Suprapubic skin (tissue), 4 donors: ENCODE measurements around the gene ITGAE. TPM values are rescaled to one million over a fixed set of nuclear protein-coding genes. Genes with fewer than 3 reads are reported as not detected.

ENCODE experiments used
- DNase-seq, 2 donors: peaks; one replicate each; pipeline ENCODE4 v3.0.0-alpha.2; 2019; ENCODE audit warnings: low spot score in 2 of 2
- H3K27ac ChIP-seq: fragments of 200-600 bp; sonication (generic); one replicate; pipeline ENCODE4 v1.5.1; 2019
- H3K27me3 ChIP-seq: fragments of 200-600 bp; sonication (generic); one replicate; pipeline ENCODE4 v1.5.1; 2019
- H3K36me3 ChIP-seq: fragments of 200-600 bp; sonication (generic); one replicate; pipeline ENCODE4 v1.5.1; 2019
- H3K4me1 ChIP-seq: fragments of 200-600 bp; sonication (generic); one replicate; pipeline ENCODE4 v1.5.1; 2019
- H3K4me3 ChIP-seq: fragments of 200-600 bp; sonication (generic); one replicate; pipeline ENCODE4 v1.5.1; 2019; ENCODE audit warnings: mild to moderate bottlenecking
- H3K9me3 ChIP-seq: fragments of 200-600 bp; sonication (generic); one replicate; pipeline ENCODE4 v1.5.1; 2019
- EP300 ChIP-seq: sonication (generic); formaldehyde crosslinking; IDR thresholded peaks from one replicate; pipeline ENCODE4 v1.6.1; 2017; ENCODE audit warnings: antibody characterized with exemption
- POLR2A ChIP-seq, 2 donors: fragments of 450-650 bp; IDR thresholded peaks; one replicate each; pipeline ENCODE4 v1.6.1; 2017; ENCODE audit warnings: antibody characterized with exemption in 2 of 2, mild to moderate bottlenecking in 2 of 2, moderate library complexity in 2 of 2
- POLR2AphosphoS5 ChIP-seq, 3 donors: sonication (generic); formaldehyde crosslinking; IDR thresholded peaks; one replicate each; pipeline ENCODE4 v1.6.1; 2017; ENCODE audit warnings: antibody characterized with exemption in 3 of 3
- WGBS: methylation state at CpG from one replicate; pipeline ENCODE4 v1.1.5; 2018; 5-methylcytosine and 5-hydroxymethylcytosine counted together
- total RNA-seq, 4 donors: library from RNA; depleted of rRNA; stranded (reverse); fragments of >200 nt; gene quantifications; one replicate each; pipeline ENCODE4 v1.1.0, GENCODE V29; 2016
- TF ChIP-seq, protein P1 (sequence below), 2 donors: fragments of 200-600 bp in 1 of 2; fragments of 450-650 bp in 1 of 2; sonication (generic) in 1 of 2; IDR thresholded peaks; one replicate each; pipeline ENCODE4 v1.5.1; 2016 to 2019; ENCODE audit warnings: antibody characterized with exemption in 2 of 2, mild to moderate bottlenecking in 1 of 2, moderate library complexity in 1 of 2

ITGAE gene
- total RNA-seq, 4 donors from 2014 or later = 14.0 to 20.7 (median 14.4) TPM

DNA sequence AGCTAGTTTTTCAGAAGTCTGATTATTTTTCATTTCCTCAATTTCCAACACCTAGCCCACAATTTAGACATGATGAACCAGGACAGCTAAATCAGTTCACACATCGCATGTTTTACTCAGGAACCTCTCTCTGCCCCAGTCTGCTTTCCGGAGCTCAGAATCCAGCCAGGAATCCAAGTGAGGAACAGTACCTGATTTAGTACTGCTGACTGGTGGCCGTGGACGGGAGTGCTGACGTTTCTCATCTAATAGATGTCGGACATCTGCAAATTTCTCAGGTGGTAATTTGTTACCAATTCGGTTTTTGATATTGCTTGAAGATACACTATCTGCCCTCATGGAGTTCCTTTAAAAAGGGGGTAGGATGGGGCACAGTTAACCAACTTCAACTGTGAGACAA, 14.9 kb upstream of the ITGAE start:
- no peak for DNase-seq
- WGBS = 65% methylated on average over 7 of the region's 7 CpGs
- TF ChIP-seq EP300 (no peak), POLR2AphosphoS5 (IDR thresholded peaks at IDR 0.05) (no peak), POLR2A (IDR thresholded peaks at IDR 0.05) (no peak)
- TF ChIP-seq, protein P1, sequence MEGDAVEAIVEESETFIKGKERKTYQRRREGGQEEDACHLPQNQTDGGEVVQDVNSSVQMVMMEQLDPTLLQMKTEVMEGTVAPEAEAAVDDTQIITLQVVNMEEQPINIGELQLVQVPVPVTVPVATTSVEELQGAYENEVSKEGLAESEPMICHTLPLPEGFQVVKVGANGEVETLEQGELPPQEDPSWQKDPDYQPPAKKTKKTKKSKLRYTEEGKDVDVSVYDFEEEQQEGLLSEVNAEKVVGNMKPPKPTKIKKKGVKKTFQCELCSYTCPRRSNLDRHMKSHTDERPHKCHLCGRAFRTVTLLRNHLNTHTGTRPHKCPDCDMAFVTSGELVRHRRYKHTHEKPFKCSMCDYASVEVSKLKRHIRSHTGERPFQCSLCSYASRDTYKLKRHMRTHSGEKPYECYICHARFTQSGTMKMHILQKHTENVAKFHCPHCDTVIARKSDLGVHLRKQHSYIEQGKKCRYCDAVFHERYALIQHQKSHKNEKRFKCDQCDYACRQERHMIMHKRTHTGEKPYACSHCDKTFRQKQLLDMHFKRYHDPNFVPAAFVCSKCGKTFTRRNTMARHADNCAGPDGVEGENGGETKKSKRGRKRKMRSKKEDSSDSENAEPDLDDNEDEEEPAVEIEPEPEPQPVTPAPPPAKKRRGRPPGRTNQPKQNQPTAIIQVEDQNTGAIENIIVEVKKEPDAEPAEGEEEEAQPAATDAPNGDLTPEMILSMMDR (IDR thresholded peaks at IDR 0.05) = no peak

DNA sequence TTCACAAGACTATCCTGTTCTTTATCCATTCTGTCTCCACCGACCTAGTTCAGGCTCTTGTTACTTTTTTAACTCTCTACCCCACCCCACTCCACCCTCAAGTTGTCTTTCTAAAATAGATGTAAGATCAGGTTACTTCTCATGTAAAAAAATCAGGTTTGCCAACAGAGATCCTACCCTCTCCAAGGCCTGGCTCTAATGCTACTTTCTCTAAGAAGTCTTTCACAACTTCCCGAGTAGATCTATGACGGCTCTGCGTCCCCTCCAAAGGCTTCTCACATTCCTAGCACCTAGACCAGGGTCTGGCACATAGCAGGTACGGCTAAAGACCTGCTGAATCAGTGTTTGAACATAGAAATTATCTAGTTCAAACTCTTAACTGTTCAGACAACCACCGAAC, 14.1 kb upstream of the ITGAE start:
- no peak for DNase-seq
- TF ChIP-seq POLR2A (IDR thresholded peaks at IDR 0.05) (no peak), EP300 (no peak), POLR2AphosphoS5 (IDR thresholded peaks at IDR 0.05) (no peak)
- TF ChIP-seq, protein P1 (IDR thresholded peaks at IDR 0.05) = no peak
- peaks cover 100% of the 10 kb centered on the region for H3K36me3 ChIP-seq
- H3K4me1 ChIP-seq = no peaks in the 10 kb centered on the region
- WGBS = 75% methylated on average over 6 of the region's 6 CpGs
- H3K27ac ChIP-seq = no peak overlapping the region
- no peaks in the 10 kb centered on the region for H3K9me3 ChIP-seq
- no peaks in the 10 kb centered on the region for H3K27me3 ChIP-seq
- no peak overlapping the region for H3K4me3 ChIP-seq

More for the DNA sequence above, 14.9 kb upstream of the ITGAE start:
- Histone ChIP-seq H3K27ac (no peak overlapping the region), H3K9me3 (no peaks in the 10 kb centered on the region), H3K4me1 (no peaks in the 10 kb centered on the region), H3K4me3 (no peak overlapping the region), H3K36me3 (peaks cover 100% of the 10 kb centered on the region), H3K27me3 (no peaks in the 10 kb centered on the region)

DNA sequence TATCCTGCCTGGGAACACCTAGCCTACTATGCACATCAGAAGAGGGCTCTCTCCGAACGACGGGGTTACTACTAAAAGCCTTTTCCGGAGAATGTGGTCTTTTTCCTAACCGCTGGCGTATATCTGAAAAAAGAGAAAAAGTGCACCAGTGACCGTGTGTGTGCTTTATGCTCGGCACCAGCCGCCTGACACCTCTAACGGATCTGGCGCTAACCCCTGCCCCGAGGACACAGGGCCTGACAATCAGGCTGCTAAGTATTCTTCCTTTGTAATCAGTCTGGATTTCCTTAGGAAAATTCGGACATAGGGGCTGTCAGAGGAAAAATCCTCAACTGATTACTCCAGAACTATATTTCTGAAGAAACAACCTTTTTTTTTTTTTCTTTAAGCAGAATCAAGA, 13.4 kb upstream of the ITGAE start:
- H3K4me3 ChIP-seq = no peak overlapping the region
- H3K27me3 ChIP-seq = no peaks in the 10 kb centered on the region
- H3K36me3 ChIP-seq = peaks cover 98% of the 10 kb centered on the region
- 88% methylated on average over 13 of the region's 13 CpGs for WGBS
- H3K4me1 ChIP-seq = no peaks in the 10 kb centered on the region
- DNase-seq = no peak
- TF ChIP-seq EP300 (no peak), POLR2AphosphoS5 (IDR thresholded peaks at IDR 0.05) (no peak), POLR2A (IDR thresholded peaks at IDR 0.05) (no peak)
- TF ChIP-seq, protein P1 (IDR thresholded peaks at IDR 0.05) = no peak
- H3K9me3 ChIP-seq = no peaks in the 10 kb centered on the region
- no peak overlapping the region for H3K27ac ChIP-seq

DNA sequence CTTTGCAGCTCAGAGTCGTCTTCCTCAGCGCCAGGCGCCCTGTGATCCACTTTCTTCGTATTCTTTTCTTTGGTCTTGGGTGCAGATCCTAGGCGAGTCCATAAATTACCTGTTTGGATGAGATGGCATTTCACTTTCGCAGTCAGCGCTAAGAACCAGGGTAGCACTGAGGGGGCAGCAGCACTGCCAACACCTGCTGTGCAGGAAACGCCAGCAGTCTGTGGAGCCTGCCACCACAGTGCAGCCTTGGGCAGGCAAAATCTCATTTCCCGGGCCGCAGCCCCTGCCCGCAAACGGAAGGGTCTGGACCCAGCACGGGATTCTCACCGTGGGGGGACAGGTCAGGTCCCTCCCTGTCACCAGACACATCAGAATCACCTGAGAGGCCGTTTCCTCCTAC, 12.2 kb upstream of the ITGAE start:
- H3K36me3 ChIP-seq = peaks cover 96% of the 10 kb centered on the region
- H3K27ac ChIP-seq = peak overlapping the region; percentile 22
- no peaks in the 10 kb centered on the region for H3K9me3 ChIP-seq
- DNase-seq = no peak
- no peaks in the 10 kb centered on the region for H3K4me1 ChIP-seq
- no peak overlapping the region for H3K4me3 ChIP-seq
- H3K27me3 ChIP-seq = no peaks in the 10 kb centered on the region
- WGBS = 70% methylated on average over 12 of the region's 15 CpGs
- TF ChIP-seq EP300 (no peak), POLR2AphosphoS5 (IDR thresholded peaks at IDR 0.05) (no peak), POLR2A (IDR thresholded peaks at IDR 0.05) (no peak)
- TF ChIP-seq, protein P1 (IDR thresholded peaks at IDR 0.05) = no peak

DNA sequence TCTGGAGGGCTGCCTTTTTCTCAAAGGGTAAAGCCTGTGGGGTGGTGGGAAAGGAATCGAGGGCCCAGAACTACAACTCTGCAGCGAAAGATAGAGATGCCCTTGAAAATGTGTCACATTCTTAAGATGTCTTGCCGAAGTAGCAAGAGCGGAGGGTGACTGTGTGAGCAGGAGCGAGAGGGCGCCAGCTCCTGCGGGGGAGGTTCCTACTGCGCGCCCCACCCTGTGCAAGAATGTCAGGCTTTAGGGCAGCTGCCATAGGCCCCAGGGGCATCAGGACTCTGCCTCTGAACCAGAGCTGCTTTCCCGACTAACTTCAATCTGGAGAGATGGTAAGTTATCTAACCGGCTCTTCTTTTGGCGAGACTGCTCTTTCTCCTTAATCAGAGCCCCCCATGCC, 11.8 kb upstream of the ITGAE start:
- DNase-seq = no peak
- TF ChIP-seq POLR2AphosphoS5 (IDR thresholded peaks at IDR 0.05) = no peak
- no peak for TF ChIP-seq EP300
- no peak for TF ChIP-seq POLR2A (IDR thresholded peaks at IDR 0.05)
- TF ChIP-seq, protein P1 (IDR thresholded peaks at IDR 0.05) = no peak
- Histone ChIP-seq H3K9me3 (no peaks in the 10 kb centered on the region), H3K4me3 (no peak overlapping the region), H3K36me3 (peaks cover 96% of the 10 kb centered on the region), H3K27me3 (no peaks in the 10 kb centered on the region), H3K4me1 (no peaks in the 10 kb centered on the region), H3K27ac (peak overlapping the region; percentile 22)
- 54% methylated on average over 12 of the region's 12 CpGs for WGBS
